ENCODE results near the gene CDK1. TPM values are rescaled to one million over a fixed set of nuclear protein-coding genes. Genes with fewer than 3 reads are reported as not detected.

Gene CDK1
- total and polyA plus RNA-seq, 2 donors (not counting 3 experiments of a cell fraction or from before 2014, with no cell fraction given): 19.9 to 70.1 TPM

DNA sequence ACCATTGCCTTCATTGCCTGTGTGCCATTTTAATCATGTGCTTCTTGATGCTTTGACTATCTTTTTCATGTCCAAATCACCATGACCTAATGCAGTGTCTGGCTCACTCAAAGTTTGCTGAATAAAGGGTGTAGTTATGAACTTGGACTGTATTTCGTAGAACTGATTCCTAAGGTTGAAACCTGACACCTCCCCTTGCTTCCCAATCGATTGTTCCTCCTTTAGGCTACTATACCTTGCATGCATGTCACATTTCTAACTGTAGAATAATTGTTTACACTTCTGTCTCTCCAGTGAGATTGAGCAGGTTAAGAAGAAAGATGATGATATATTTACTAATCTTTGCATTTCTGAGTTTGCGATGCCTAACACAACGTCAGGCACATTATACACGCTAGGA is 41.0 kb upstream of the CDK1 start:
- FAIRE-seq: no peak
- Histone ChIP-seq H2AFZ (ENCODE audit: low read depth, low read length) (no peak overlapping the region), H3K4me1 (ENCODE audit: control insufficient read depth, extremely low read depth, insufficient read depth, low read length) (peaks cover 8% of the 10 kb centered on the region), H3K9me3 (replicated peaks; ENCODE audit: control insufficient read depth, insufficient read depth, low read length) (no peaks in the 10 kb centered on the region), H3K36me3 (ENCODE audit: control insufficient read depth in 2 of 2, extremely low read depth in 1 of 2, insufficient read depth in 2 of 2, low read length in 2 of 2) (no peaks in the 10 kb centered on the region), H4K20me1 (replicated peaks; ENCODE audit: control insufficient read depth, extremely low read depth, insufficient read depth, low read length) (no peaks in the 10 kb centered on the region), H3K9ac (replicated peaks; ENCODE audit: extremely low read depth, insufficient read depth, low read length) (no peak overlapping the region), H3K27ac (ENCODE audit: insufficient read depth, low read depth, low read length) (no peak overlapping the region), H3K9me1 (replicated peaks; ENCODE audit: control insufficient read depth, extremely low read depth, insufficient read depth, low read length) (no peaks in the 10 kb centered on the region), H3K4me3 (replicated peaks in 1 of 3; ENCODE audit: insufficient read depth in 1 of 3, low read depth in 1 of 3, low read length in 3 of 3) (no peak overlapping the region), H3K4me2 (ENCODE audit: insufficient read depth, low read length) (no peak overlapping the region), H3K27me3 (ENCODE audit: control insufficient read depth in 2 of 2, insufficient read depth in 2 of 2, low read length in 2 of 2) (peaks cover 36 to 54% of the 10 kb centered on the region in 2 experiments), H3K79me2 (ENCODE audit: control insufficient read depth, insufficient read depth, low read length) (no peaks in the 10 kb centered on the region)
- no TSS peak for BruUV-seq (replicated peaks)
- TF ChIP-seq, protein P1, sequence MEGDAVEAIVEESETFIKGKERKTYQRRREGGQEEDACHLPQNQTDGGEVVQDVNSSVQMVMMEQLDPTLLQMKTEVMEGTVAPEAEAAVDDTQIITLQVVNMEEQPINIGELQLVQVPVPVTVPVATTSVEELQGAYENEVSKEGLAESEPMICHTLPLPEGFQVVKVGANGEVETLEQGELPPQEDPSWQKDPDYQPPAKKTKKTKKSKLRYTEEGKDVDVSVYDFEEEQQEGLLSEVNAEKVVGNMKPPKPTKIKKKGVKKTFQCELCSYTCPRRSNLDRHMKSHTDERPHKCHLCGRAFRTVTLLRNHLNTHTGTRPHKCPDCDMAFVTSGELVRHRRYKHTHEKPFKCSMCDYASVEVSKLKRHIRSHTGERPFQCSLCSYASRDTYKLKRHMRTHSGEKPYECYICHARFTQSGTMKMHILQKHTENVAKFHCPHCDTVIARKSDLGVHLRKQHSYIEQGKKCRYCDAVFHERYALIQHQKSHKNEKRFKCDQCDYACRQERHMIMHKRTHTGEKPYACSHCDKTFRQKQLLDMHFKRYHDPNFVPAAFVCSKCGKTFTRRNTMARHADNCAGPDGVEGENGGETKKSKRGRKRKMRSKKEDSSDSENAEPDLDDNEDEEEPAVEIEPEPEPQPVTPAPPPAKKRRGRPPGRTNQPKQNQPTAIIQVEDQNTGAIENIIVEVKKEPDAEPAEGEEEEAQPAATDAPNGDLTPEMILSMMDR (IDR thresholded peaks at IDR 0.05; ENCODE audit: extremely low read depth in 1 of 2, insufficient read depth in 1 of 2, low read depth in 1 of 2, low read length in 2 of 2): no peak
- TF ChIP-seq, protein P2, sequence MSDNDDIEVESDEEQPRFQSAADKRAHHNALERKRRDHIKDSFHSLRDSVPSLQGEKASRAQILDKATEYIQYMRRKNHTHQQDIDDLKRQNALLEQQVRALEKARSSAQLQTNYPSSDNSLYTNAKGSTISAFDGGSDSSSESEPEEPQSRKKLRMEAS (IDR thresholded peaks at IDR 0.05; ENCODE audit: insufficient read depth, insufficient read length): no peak
- TF ChIP-seq POLR2AphosphoS5 (IDR thresholded peaks at IDR 0.05; ENCODE audit: insufficient read depth, low read depth, low read length) (no peak), FOS (IDR thresholded peaks at IDR 0.05; ENCODE audit: borderline replicate concordance, insufficient read depth, low read length) (no peak), POLR2A (IDR thresholded peaks at IDR 0.05; ENCODE audit: low read depth, low read length) (no peak), MYC (IDR thresholded peaks at IDR 0.05; ENCODE audit: low read depth, low read length) (no peak), EZH2 (IDR thresholded peaks at IDR 0.05; ENCODE audit: borderline replicate concordance, low read depth, low read length, severe bottlenecking) (no peak)
- no peak for DNase-seq (ENCODE audit: low read depth, low spot score)
- intact Hi-C loops (cut with micrococcal nuclease): no loop called here
- POLR2A ChIA-PET: no interaction called here
- dilution Hi-C loops (cut with MboI; ENCODE audit: extremely low pct_ligation_motif_present, low sequenced_read_pairs): no loop called here
- CTCF ChIA-PET: no interaction called here

All from endothelial cell of umbilical vein (primary cell).